GM12878 (cell line): Measurements from ENCODE around the gene LDLRAD4. TPM values are rescaled to one million over a fixed set of nuclear protein-coding genes. Genes with fewer than 3 reads are reported as not detected.

ENCODE experiments used
- ATAC-seq: fragments of 200-7000 bp; cut with Tn5 transposase; 3 replicates; pipeline ENCODE4 v1.9.1; 2020; ENCODE audit warnings: mild to moderate bottlenecking, moderate library complexity
- BruUV-seq: library from RNA; stranded (reverse); fragments of 400-500 nt; replicated peaks from 2 replicates; lab custom pipeline; 2021; lab: Mats Ljungman, UMichigan
- CTCF ChIA-PET: fragments of 300-600 bp; sonication (Branson Sonifier 250); formaldehyde crosslinking; extraction: SDS; loops from one replicate; lab custom pipeline; 2021; ENCODE audit warnings: inconsistent platforms; lab: Yijun Ruan, JAX
- POLR2A ChIA-PET: fragments of 350-600 bp; formaldehyde crosslinking; extraction: SDS; loops from one replicate; lab custom pipeline; 2021; ENCODE audit warnings: inconsistent platforms; lab: Charles Lee
- RAD21 ChIA-PET: fragments of 300-600 bp; sonication (Branson Sonifier 250); formaldehyde crosslinking; loops from one replicate; lab custom pipeline; 2023; ENCODE audit warnings: antibody characterized with exemption; ENCODE audit not compliant: unreplicated experiment; lab: Charles Lee
- SMC1A ChIA-PET: fragments of 300-600 bp; sonication (Branson Sonifier 250); formaldehyde crosslinking; loops from one replicate; lab custom pipeline; 2023; ENCODE audit not compliant: unreplicated experiment, uncharacterized antibody; lab: Charles Lee
- DNase-seq: peaks from one replicate; pipeline ENCODE4 v3.0.0-alpha.2; 2011; ENCODE audit warnings: low read depth, low spot score
- FAIRE-seq: peaks from 3 replicates; lab custom pipeline; 2011; peaks lifted over from hg19 to GRCh38; lab: Jason Lieb, UNC
- H2AFZ ChIP-seq: 2 replicates; pipeline ENCODE4 v1.6.0; 2011; ENCODE audit warnings: low read depth, low read length, control low read depth; ENCODE audit not compliant: control insufficient read depth
- H3K27ac ChIP-seq: 2 replicates; pipeline ENCODE4 v1.5.1; 2011; ENCODE audit warnings: control low read depth; ENCODE audit not compliant: control insufficient read depth, insufficient read depth
- H3K27me3 ChIP-seq, 2 experiments: replicated peaks in 1 of 2; 2 replicates each; pipeline versions ENCODE4 v1.6.0 to v1.6.1; 2011; ENCODE audit warnings: low read length in 1 of 2; ENCODE audit not compliant: control insufficient read depth in 2 of 2, insufficient read depth in 2 of 2
- H3K36me3 ChIP-seq, 2 experiments: 2 replicates each; pipeline ENCODE4 v1.5.1; 2011; ENCODE audit warnings: low read length in 1 of 2; ENCODE audit not compliant: control insufficient read depth in 2 of 2, insufficient read depth in 2 of 2
- H3K4me1 ChIP-seq: 2 replicates; pipeline ENCODE4 v1.6.1; 2011; ENCODE audit warnings: mild to moderate bottlenecking, low read length, moderate library complexity, mixed read lengths; ENCODE audit not compliant: control insufficient read depth, insufficient read depth
- H3K4me2 ChIP-seq: 2 replicates; pipeline ENCODE4 v1.6.0; 2011; ENCODE audit warnings: control low read depth; ENCODE audit not compliant: control insufficient read depth, insufficient read depth
- H3K4me3 ChIP-seq: fragments of 200-600 bp; sonication (generic); 2 replicates; pipeline ENCODE4 v1.5.1; 2016
- H3K79me2 ChIP-seq: 2 replicates; pipeline ENCODE4 v1.6.0; 2011; ENCODE audit warnings: low read length; ENCODE audit not compliant: control insufficient read depth, insufficient read depth
- H3K9ac ChIP-seq: 2 replicates; pipeline ENCODE4 v1.8.0; 2011; ENCODE audit warnings: low read length, control low read depth, mixed read lengths; ENCODE audit not compliant: control insufficient read depth, insufficient read depth
- H3K9me3 ChIP-seq: replicated peaks from 3 replicates; pipeline ENCODE4 v1.5.1; 2011; ENCODE audit warnings: mild to moderate bottlenecking, low read length; ENCODE audit not compliant: control insufficient read depth, insufficient read depth
- H4K20me1 ChIP-seq: 2 replicates; pipeline ENCODE4 v1.6.0; 2011; ENCODE audit not compliant: control insufficient read depth, insufficient read depth
- CBX3 ChIP-seq: fragments of 200-600 bp; sonication (generic); IDR thresholded peaks from 2 replicates; pipeline ENCODE4 v1.6.1; 2016; ENCODE audit warnings: low read depth, borderline replicate concordance
- CBX5 ChIP-seq: sonication (generic); IDR thresholded peaks from 2 replicates; pipeline ENCODE4 v1.6.1; 2016; ENCODE audit warnings: low read depth, moderate library complexity, mild to moderate bottlenecking, inconsistent platforms
- ETV6 ChIP-seq, 2 experiments: fragments of 450-650 bp in 1 of 2; IDR thresholded peaks in 1 of 2; conservative IDR thresholded peaks in 1 of 2; 2 replicates each; pipeline ENCODE4 v1.6.1; 2014; ENCODE audit warnings: antibody characterized with exemption in 1 of 2, borderline replicate concordance in 1 of 2, low read depth in 1 of 2, mild to moderate bottlenecking in 1 of 2, moderate library complexity in 1 of 2
- GABPA ChIP-seq: IDR thresholded peaks from 2 replicates; pipeline ENCODE4 v1.6.1; 2014; ENCODE audit warnings: antibody characterized with exemption, low read depth, mild to moderate bottlenecking, inconsistent platforms
- WGBS: methylation state at CpG from one replicate; pipeline ENCODE4 v1.1.6; 2016; ENCODE audit warnings: low lambda C conversion rate; ENCODE audit not compliant: insufficient replicate concordance, insufficient coverage; ENCODE audit errors: missing lambda C conversion rate; 5-methylcytosine and 5-hydroxymethylcytosine counted together
- in situ Hi-C: fragments of 300-500 bp; cut with MboI; formaldehyde crosslinking; loops from 9 replicates; pipeline ENCODE4 v1.14.3; 2018; ENCODE audit warnings: mixed read lengths
- intact Hi-C: fragments of 100-400 bp; cut with micrococcal nuclease; formaldehyde crosslinking; loops from one replicate; pipeline ENCODE4 v1.14.2; 2022; ENCODE audit not compliant: unreplicated experiment
- polyA plus RNA-seq, 11 experiments: library from polyadenylated mRNA; depleted of rRNA in 4 of 11; unstranded in 6 of 11; stranded (reverse) in 5 of 11; fragments of >200 nt; fragmentation: Nextera tagmentation in 4 of 11; fragmentation: Illumina TruSeq in 1 of 11; extraction: Ambion mirVana in 4 of 11; extraction: Trizol in 1 of 11; gene quantifications; 1 replicate in 1 of 11; 2 replicates in 10 of 11; pipeline versions ENCODE4 v1.2.1 to v1.2.3, GENCODE V29; 2011 to 2016; ENCODE audit warnings: inconsistent platforms in 2 of 11, missing spikeins in 2 of 11, low read depth in 1 of 11
- total RNA-seq, 4 experiments: library from RNA; depleted of rRNA in 3 of 4; stranded (reverse); fragments of >200 nt in 3 of 4; fragmentation: Illumina TruSeq in 1 of 4; extraction: Trizol in 1 of 4; gene quantifications; 2 replicates each; pipeline versions ENCODE4 v1.2.1 to v1.2.3, GENCODE V29; 2013 to 2021
- TF ChIP-seq, protein P1 (sequence below): fragments of 450-650 bp; IDR thresholded peaks from 2 replicates; pipeline ENCODE4 v1.6.1; 2017; ENCODE audit warnings: mild to moderate bottlenecking, low read depth, inconsistent platforms; ENCODE audit not compliant: poor library complexity, severe bottlenecking

Gene LDLRAD4
- total and polyA plus RNA-seq, 10 of the 15 experiments (the other 5 are each of a cell fraction or from before 2014, with no cell fraction given) = 2.7 to 16.8 (median 11.2) TPM

DNA sequence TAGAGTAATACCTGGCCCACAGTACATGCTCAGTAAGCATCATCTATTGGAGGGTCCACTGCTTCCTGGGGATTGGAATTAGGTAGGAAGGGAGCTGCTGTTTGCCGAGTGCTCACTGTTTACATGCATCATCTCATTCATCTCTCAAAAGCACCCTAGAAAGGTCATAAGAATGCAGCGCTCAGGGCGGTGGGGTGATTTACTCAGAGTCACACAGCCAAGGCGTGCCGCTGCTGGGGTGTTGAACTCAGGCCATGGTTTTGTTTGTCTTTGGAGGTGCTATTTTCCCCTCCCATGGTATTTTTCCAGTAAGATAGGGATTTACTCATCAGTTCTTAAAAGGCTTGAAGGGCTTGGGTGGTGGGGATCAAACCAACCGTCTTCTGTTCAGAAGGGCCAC lies 227.5 kb downstream of the LDLRAD4 start:
- no TSS peak for BruUV-seq
- FAIRE-seq (no peak), ATAC-seq (no peak), DNase-seq (no peak)
- no peaks in the 10 kb centered on the region for H3K9me3 ChIP-seq
- ChIA-PET CTCF (no interaction called here), SMC1A (no interaction called here), RAD21 (no interaction called here), POLR2A (no interaction called here)
- no peaks in the 10 kb centered on the region; a peak in 1 of 4 replicates for H3K27me3 ChIP-seq
- no peak overlapping the region for H3K27ac ChIP-seq
- H4K20me1 ChIP-seq = no peaks in the 10 kb centered on the region
- no peak overlapping the region for H3K9ac ChIP-seq
- in situ Hi-C loops = no loop called here
- no peaks in the 10 kb centered on the region for H3K79me2 ChIP-seq
- intact Hi-C loops = no loop called here
- no peak overlapping the region for H3K4me2 ChIP-seq
- no peak for TF ChIP-seq CBX3
- TF ChIP-seq, protein P1, sequence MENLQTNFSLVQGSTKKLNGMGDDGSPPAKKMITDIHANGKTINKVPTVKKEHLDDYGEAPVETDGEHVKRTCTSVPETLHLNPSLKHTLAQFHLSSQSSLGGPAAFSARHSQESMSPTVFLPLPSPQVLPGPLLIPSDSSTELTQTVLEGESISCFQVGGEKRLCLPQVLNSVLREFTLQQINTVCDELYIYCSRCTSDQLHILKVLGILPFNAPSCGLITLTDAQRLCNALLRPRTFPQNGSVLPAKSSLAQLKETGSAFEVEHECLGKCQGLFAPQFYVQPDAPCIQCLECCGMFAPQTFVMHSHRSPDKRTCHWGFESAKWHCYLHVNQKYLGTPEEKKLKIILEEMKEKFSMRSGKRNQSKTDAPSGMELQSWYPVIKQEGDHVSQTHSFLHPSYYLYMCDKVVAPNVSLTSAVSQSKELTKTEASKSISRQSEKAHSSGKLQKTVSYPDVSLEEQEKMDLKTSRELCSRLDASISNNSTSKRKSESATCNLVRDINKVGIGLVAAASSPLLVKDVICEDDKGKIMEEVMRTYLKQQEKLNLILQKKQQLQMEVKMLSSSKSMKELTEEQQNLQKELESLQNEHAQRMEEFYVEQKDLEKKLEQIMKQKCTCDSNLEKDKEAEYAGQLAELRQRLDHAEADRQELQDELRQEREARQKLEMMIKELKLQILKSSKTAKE = no peak
- no peak for TF ChIP-seq ETV6 (conservative IDR thresholded peaks at IDR 0.05 in 1 of 2, IDR thresholded peaks at IDR 0.05 in 1 of 2; ENCODE audit: borderline replicate concordance in 1 of 2, low read depth in 1 of 2)
- no peak for TF ChIP-seq CBX5
- no peak for TF ChIP-seq GABPA
- H2AFZ ChIP-seq = no peak overlapping the region
- WGBS = 86% methylated on average over 6 of the region's 6 CpGs
- no peak overlapping the region for H3K4me3 ChIP-seq
- H3K4me1 ChIP-seq = peaks cover 7% of the 10 kb centered on the region
- no peaks in the 10 kb centered on the region for H3K36me3 ChIP-seq
